ENCODE measurements around the gene CRTC3. TPM values are rescaled to one million over a fixed set of nuclear protein-coding genes. Genes with fewer than 3 reads are reported as not detected.
"Not testable (repeated sequence)": the region's sequence is repeated elsewhere in the genome, so short reads cannot be mapped to it uniquely, and the experiment has no call there.

Gene CRTC3
- total RNA-seq, 1 donor from 2014 or later, result 33.3 TPM

GRCh38 chr15:90664650-90665287 is 135.0 kb downstream of the CRTC3 start:
- no peak for DNase-seq (ENCODE audit: low read depth, low spot score)
- H3K4me1 Mint-ChIP-seq, result no peaks in the 10 kb centered on the region
- no peaks in the 10 kb centered on the region for H3K36me3 Mint-ChIP-seq (ENCODE audit: low read depth)
- no peaks in the 10 kb centered on the region for H3K27me3 Mint-ChIP-seq (ENCODE audit: low read depth)
- TF ChIP-seq, protein P1, sequence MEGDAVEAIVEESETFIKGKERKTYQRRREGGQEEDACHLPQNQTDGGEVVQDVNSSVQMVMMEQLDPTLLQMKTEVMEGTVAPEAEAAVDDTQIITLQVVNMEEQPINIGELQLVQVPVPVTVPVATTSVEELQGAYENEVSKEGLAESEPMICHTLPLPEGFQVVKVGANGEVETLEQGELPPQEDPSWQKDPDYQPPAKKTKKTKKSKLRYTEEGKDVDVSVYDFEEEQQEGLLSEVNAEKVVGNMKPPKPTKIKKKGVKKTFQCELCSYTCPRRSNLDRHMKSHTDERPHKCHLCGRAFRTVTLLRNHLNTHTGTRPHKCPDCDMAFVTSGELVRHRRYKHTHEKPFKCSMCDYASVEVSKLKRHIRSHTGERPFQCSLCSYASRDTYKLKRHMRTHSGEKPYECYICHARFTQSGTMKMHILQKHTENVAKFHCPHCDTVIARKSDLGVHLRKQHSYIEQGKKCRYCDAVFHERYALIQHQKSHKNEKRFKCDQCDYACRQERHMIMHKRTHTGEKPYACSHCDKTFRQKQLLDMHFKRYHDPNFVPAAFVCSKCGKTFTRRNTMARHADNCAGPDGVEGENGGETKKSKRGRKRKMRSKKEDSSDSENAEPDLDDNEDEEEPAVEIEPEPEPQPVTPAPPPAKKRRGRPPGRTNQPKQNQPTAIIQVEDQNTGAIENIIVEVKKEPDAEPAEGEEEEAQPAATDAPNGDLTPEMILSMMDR (conservative IDR thresholded peaks at IDR 0.05), result no peak
- no peak overlapping the region for H3K27ac Mint-ChIP-seq (ENCODE audit: unreplicated experiment)
- no peak overlapping the region for H3K4me3 Mint-ChIP-seq
- no peaks in the 10 kb centered on the region for H3K9me3 Mint-ChIP-seq

- no peak for DNase-seq (ENCODE audit: low read depth, low spot score)
- H3K27ac Mint-ChIP-seq (ENCODE audit: unreplicated experiment), result no peak overlapping the region
- no peaks in the 10 kb centered on the region for H3K27me3 Mint-ChIP-seq (ENCODE audit: low read depth)
- no peaks in the 10 kb centered on the region for H3K9me3 Mint-ChIP-seq
- H3K4me1 Mint-ChIP-seq, result no peaks in the 10 kb centered on the region
- no peak overlapping the region for H3K4me3 Mint-ChIP-seq
- H3K36me3 Mint-ChIP-seq (ENCODE audit: low read depth), result no peaks in the 10 kb centered on the region
- TF ChIP-seq, protein P1 (conservative IDR thresholded peaks at IDR 0.05), result no peak
These were observed 135.8 kb downstream of the CRTC3 start for GRCh38 chr15:90665288-90666134.

DNA sequence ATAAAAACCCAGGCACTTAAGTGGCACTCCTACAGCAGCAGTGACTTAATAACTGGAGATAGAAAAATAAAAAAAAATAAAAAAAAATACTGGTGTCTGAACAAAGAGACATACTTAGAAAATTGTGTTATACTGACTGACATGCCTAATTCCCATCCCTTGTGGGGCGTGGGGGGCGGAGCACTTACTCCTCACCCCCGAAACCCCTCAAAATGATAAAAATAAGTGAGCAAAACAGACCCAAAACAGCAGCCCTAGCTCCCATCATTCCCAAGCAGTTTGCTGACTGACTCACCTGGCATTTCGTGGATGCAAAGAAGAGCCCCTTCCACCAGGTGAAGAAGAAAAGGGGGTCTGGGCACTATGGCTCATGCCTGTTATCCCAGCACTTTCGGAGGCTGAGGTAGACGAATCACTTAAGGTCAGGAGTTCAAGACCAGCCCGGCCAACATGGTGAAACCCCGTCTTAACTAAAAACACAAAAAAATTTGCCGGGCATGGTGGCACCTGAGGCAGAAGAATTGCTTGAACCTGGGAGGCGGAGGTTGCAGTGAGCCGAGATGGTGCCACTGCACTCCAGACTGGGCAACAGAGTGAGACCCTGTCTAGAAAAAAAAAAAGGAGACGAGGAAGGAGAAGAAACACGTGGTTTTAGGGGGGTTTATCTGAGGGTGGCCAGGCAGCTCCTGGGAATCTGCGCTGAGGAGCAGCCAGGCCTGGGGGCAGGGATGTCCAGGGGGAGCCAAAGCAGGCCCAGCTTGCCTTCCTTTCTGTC is 136.6 kb downstream of the CRTC3 start:
- Mint-ChIP-seq H3K4me3 (no peak overlapping the region), H3K36me3 (ENCODE audit: low read depth) (no peaks in the 10 kb centered on the region), H3K4me1 (no peaks in the 10 kb centered on the region), H3K27ac (ENCODE audit: unreplicated experiment) (peak overlapping the region; percentile 43), H3K27me3 (ENCODE audit: low read depth) (no peaks in the 10 kb centered on the region), H3K9me3 (no peaks in the 10 kb centered on the region)
- TF ChIP-seq, protein P1 (conservative IDR thresholded peaks at IDR 0.05), result no peak
- DNase-seq (ENCODE audit: low read depth, low spot score), result no peak

DNA sequence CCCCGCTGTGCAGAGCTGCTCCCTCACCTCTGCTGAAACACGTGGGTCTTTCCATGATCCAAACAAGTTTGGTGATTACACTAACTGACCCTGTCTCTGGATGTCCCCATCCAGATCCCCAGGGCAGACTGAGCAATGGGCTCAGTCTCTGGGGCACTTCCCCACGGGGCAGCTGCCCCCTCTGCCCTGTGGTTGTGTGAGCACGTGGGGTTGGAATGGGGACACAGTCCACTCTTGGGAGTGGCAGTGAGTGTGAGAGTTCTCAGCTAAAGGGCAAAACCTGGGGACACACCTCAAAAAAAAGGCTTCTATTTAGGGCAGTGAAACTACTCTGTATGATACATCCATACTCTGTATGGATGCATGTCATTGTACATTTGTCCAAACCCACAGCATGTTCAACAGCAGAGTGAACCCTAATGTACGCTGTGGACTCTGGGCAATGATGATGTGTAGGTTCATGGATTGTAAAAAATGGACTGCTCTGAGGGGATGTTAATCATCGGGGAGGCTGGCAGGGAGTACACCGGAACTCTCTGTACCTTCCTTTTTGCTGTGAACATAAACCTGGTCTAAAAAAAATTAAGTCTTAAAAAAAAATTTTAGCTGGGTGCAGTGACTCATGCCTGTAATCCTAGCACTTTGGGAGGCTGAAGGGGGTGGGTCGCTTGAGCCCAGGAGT is 137.5 kb downstream of the CRTC3 start:
- no peaks in the 10 kb centered on the region for H3K36me3 Mint-ChIP-seq (ENCODE audit: low read depth)
- no peak for DNase-seq (ENCODE audit: low read depth, low spot score)
- TF ChIP-seq, protein P1 (conservative IDR thresholded peaks at IDR 0.05), result no peak
- no peak overlapping the region for H3K27ac Mint-ChIP-seq (ENCODE audit: unreplicated experiment)
- H3K9me3 Mint-ChIP-seq, result no peaks in the 10 kb centered on the region
- no peaks in the 10 kb centered on the region for H3K4me1 Mint-ChIP-seq
- H3K27me3 Mint-ChIP-seq (ENCODE audit: low read depth), result no peaks in the 10 kb centered on the region
- no peak overlapping the region for H3K4me3 Mint-ChIP-seq

GRCh38 chr15:90667755-90668345 is 138.1 kb downstream of the CRTC3 start:
- H3K4me3 Mint-ChIP-seq; H3K36me3 Mint-ChIP-seq (ENCODE audit: low read depth); DNase-seq (ENCODE audit: low read depth, low spot score); H3K9me3 Mint-ChIP-seq; H3K4me1 Mint-ChIP-seq; H3K27me3 Mint-ChIP-seq (ENCODE audit: low read depth); H3K27ac Mint-ChIP-seq (ENCODE audit: unreplicated experiment): not testable (repeated sequence)

GRCh38 chr15:90670631-90671030 is 140.9 kb downstream of the CRTC3 start:
- not testable (repeated sequence) for H3K9me3 Mint-ChIP-seq; H3K27me3 Mint-ChIP-seq (ENCODE audit: low read depth); H3K4me1 Mint-ChIP-seq; H3K27ac Mint-ChIP-seq (ENCODE audit: unreplicated experiment); H3K36me3 Mint-ChIP-seq (ENCODE audit: low read depth); DNase-seq (ENCODE audit: low read depth, low spot score); H3K4me3 Mint-ChIP-seq

All from neural crest cell (in vitro differentiated cells).